ENCODE results near the gene SKAP1. TPM values are rescaled to one million over a fixed set of nuclear protein-coding genes. Genes with fewer than 3 reads are reported as not detected.
"Not testable (repeated sequence)": the region's sequence is repeated elsewhere in the genome, so short reads cannot be mapped to it uniquely, and the experiment has no call there.

SKAP1 gene
- total RNA-seq, 1 experiment from 2014 or later: not detected

GRCh38 chr17:48351911-48352332 is 78.1 kb downstream of the SKAP1 start:
- no peaks in the 10 kb centered on the region for H3K36me3 ChIP-seq (replicated peaks; ENCODE audit: control insufficient read depth, insufficient read depth, low read length)
- peak; percentile 14 for DNase-seq
- H3K4me3 ChIP-seq (ENCODE audit: insufficient read depth, low read depth, low read length): no peak overlapping the region
- H3K27me3 ChIP-seq (ENCODE audit: control insufficient read depth, insufficient read depth, low read length): no peaks in the 10 kb centered on the region; the same call in 1 of the 2 replicates

GRCh38 chr17:48348352-48348751 is 81.7 kb downstream of the SKAP1 start:
- no peaks in the 10 kb centered on the region; the same call in 1 of the 2 replicates for H3K27me3 ChIP-seq (ENCODE audit: control insufficient read depth, insufficient read depth, low read length)

GRCh38 chr17:48347177-48347576 is 82.8 kb downstream of the SKAP1 start:
- Histone ChIP-seq H3K4me3 (ENCODE audit: insufficient read depth, low read depth, low read length) (no peak overlapping the region), H3K27me3 (ENCODE audit: control insufficient read depth, insufficient read depth, low read length) (no peaks in the 10 kb centered on the region; the same call in 1 of the 2 replicates), H3K36me3 (replicated peaks; ENCODE audit: control insufficient read depth, insufficient read depth, low read length) (no peaks in the 10 kb centered on the region)
- DNase-seq: no peak

More at GRCh38 chr17:48348352-48348751, 81.7 kb downstream of the SKAP1 start:
- no peak overlapping the region for H3K4me3 ChIP-seq (ENCODE audit: insufficient read depth, low read depth, low read length)
- no peak for DNase-seq
- no peaks in the 10 kb centered on the region for H3K36me3 ChIP-seq (replicated peaks; ENCODE audit: control insufficient read depth, insufficient read depth, low read length)

GRCh38 chr17:48344251-48344650 is 85.8 kb downstream of the SKAP1 start:
- H3K36me3 ChIP-seq (replicated peaks; ENCODE audit: control insufficient read depth, insufficient read depth, low read length): no peaks in the 10 kb centered on the region
- DNase-seq: no peak
- H3K27me3 ChIP-seq (ENCODE audit: control insufficient read depth, insufficient read depth, low read length): no peaks in the 10 kb centered on the region; the same call in 1 of the 2 replicates

GRCh38 chr17:48340916-48341315 is 89.1 kb downstream of the SKAP1 start:
- no peak for DNase-seq
- Histone ChIP-seq H3K27me3 (ENCODE audit: control insufficient read depth, insufficient read depth, low read length) (peaks cover 8% of the 10 kb centered on the region), H3K36me3 (replicated peaks; ENCODE audit: control insufficient read depth, insufficient read depth, low read length) (no peaks in the 10 kb centered on the region), H3K4me3 (ENCODE audit: insufficient read depth, low read depth, low read length) (no peak overlapping the region)

More at GRCh38 chr17:48344251-48344650, 85.8 kb downstream of the SKAP1 start:
- H3K4me3 ChIP-seq (ENCODE audit: insufficient read depth, low read depth, low read length): no peak overlapping the region

GRCh38 chr17:48338720-48339119 is 91.3 kb downstream of the SKAP1 start:
- H3K36me3 ChIP-seq (replicated peaks; ENCODE audit: control insufficient read depth, insufficient read depth, low read length): no peaks in the 10 kb centered on the region
- peaks cover 8% of the 10 kb centered on the region for H3K27me3 ChIP-seq (ENCODE audit: control insufficient read depth, insufficient read depth, low read length)
- DNase-seq: no peak
- H3K4me3 ChIP-seq (ENCODE audit: insufficient read depth, low read depth, low read length): no peak overlapping the region

GRCh38 chr17:48337903-48338302 is 92.1 kb downstream of the SKAP1 start:
- H3K27me3 ChIP-seq (ENCODE audit: control insufficient read depth, insufficient read depth, low read length); H3K36me3 ChIP-seq (replicated peaks; ENCODE audit: control insufficient read depth, insufficient read depth, low read length); H3K4me3 ChIP-seq (ENCODE audit: insufficient read depth, low read depth, low read length); DNase-seq: not testable (repeated sequence)

- H3K4me3 ChIP-seq (ENCODE audit: insufficient read depth, low read depth, low read length): no peak overlapping the region
- no peak for DNase-seq
- peaks cover 8% of the 10 kb centered on the region for H3K27me3 ChIP-seq (ENCODE audit: control insufficient read depth, insufficient read depth, low read length)
- H3K36me3 ChIP-seq (replicated peaks; ENCODE audit: control insufficient read depth, insufficient read depth, low read length): no peaks in the 10 kb centered on the region
These were observed 93.0 kb downstream of the SKAP1 start for GRCh38 chr17:48336986-48337385.

- H3K27me3 ChIP-seq (ENCODE audit: control insufficient read depth, insufficient read depth, low read length): peaks cover 8% of the 10 kb centered on the region
- H3K4me3 ChIP-seq (ENCODE audit: insufficient read depth, low read depth, low read length): no peak overlapping the region
- no peaks in the 10 kb centered on the region for H3K36me3 ChIP-seq (replicated peaks; ENCODE audit: control insufficient read depth, insufficient read depth, low read length)
- peak; percentile 25 for DNase-seq
These were observed 94.0 kb downstream of the SKAP1 start for GRCh38 chr17:48335858-48336500.

GRCh38 chr17:48335146-48335784 is 94.7 kb downstream of the SKAP1 start:
- DNase-seq: no peak
- Histone ChIP-seq H3K36me3 (replicated peaks; ENCODE audit: control insufficient read depth, insufficient read depth, low read length) (no peaks in the 10 kb centered on the region), H3K4me3 (ENCODE audit: insufficient read depth, low read depth, low read length) (no peak overlapping the region), H3K27me3 (ENCODE audit: control insufficient read depth, insufficient read depth, low read length) (peaks cover 8% of the 10 kb centered on the region)

GRCh38 chr17:48333034-48333530 is 96.9 kb downstream of the SKAP1 start:
- Histone ChIP-seq H3K36me3 (replicated peaks; ENCODE audit: control insufficient read depth, insufficient read depth, low read length) (no peaks in the 10 kb centered on the region), H3K4me3 (ENCODE audit: insufficient read depth, low read depth, low read length) (no peak overlapping the region), H3K27me3 (ENCODE audit: control insufficient read depth, insufficient read depth, low read length) (peaks cover 5% of the 10 kb centered on the region; the same call in 1 of the 2 replicates)
- DNase-seq: no peak

- H3K27me3 ChIP-seq (ENCODE audit: control insufficient read depth, insufficient read depth, low read length): no peaks in the 10 kb centered on the region
- no peak for DNase-seq
These were observed 99.1 kb downstream of the SKAP1 start for GRCh38 chr17:48330887-48331286.

GRCh38 chr17:48330421-48330820 is 99.6 kb downstream of the SKAP1 start:
- H3K36me3 ChIP-seq (replicated peaks; ENCODE audit: control insufficient read depth, insufficient read depth, low read length): no peaks in the 10 kb centered on the region
- no peaks in the 10 kb centered on the region for H3K27me3 ChIP-seq (ENCODE audit: control insufficient read depth, insufficient read depth, low read length)
- no peak for DNase-seq
- H3K4me3 ChIP-seq (ENCODE audit: insufficient read depth, low read depth, low read length): no peak overlapping the region

More at GRCh38 chr17:48330887-48331286, 99.1 kb downstream of the SKAP1 start:
- H3K36me3 ChIP-seq (replicated peaks; ENCODE audit: control insufficient read depth, insufficient read depth, low read length): no peaks in the 10 kb centered on the region
- no peak overlapping the region for H3K4me3 ChIP-seq (ENCODE audit: insufficient read depth, low read depth, low read length)

- no peaks in the 10 kb centered on the region for H3K27me3 ChIP-seq (ENCODE audit: control insufficient read depth, insufficient read depth, low read length)
- H3K4me3 ChIP-seq (ENCODE audit: insufficient read depth, low read depth, low read length): no peak overlapping the region
- no peaks in the 10 kb centered on the region for H3K36me3 ChIP-seq (replicated peaks; ENCODE audit: control insufficient read depth, insufficient read depth, low read length)
- no peak for DNase-seq
These were observed 101.6 kb downstream of the SKAP1 start for GRCh38 chr17:48328457-48328856.

GRCh38 chr17:48326310-48326709 is 103.7 kb downstream of the SKAP1 start:
- Histone ChIP-seq H3K36me3 (replicated peaks; ENCODE audit: control insufficient read depth, insufficient read depth, low read length) (no peaks in the 10 kb centered on the region), H3K27me3 (ENCODE audit: control insufficient read depth, insufficient read depth, low read length) (no peaks in the 10 kb centered on the region), H3K4me3 (ENCODE audit: insufficient read depth, low read depth, low read length) (no peak overlapping the region)
- DNase-seq: no peak
